GM15510 (cell line): ENCODE results near the gene CAPSL.

Experiments used
- POLR2A ChIP-seq: IDR thresholded peaks from 3 replicates; pipeline ENCODE4 v1.6.1; 2011; ENCODE audit warnings: borderline replicate concordance; ENCODE audit not compliant: insufficient read length; ENCODE audit errors: extremely low read depth

CAPSL gene

DNA sequence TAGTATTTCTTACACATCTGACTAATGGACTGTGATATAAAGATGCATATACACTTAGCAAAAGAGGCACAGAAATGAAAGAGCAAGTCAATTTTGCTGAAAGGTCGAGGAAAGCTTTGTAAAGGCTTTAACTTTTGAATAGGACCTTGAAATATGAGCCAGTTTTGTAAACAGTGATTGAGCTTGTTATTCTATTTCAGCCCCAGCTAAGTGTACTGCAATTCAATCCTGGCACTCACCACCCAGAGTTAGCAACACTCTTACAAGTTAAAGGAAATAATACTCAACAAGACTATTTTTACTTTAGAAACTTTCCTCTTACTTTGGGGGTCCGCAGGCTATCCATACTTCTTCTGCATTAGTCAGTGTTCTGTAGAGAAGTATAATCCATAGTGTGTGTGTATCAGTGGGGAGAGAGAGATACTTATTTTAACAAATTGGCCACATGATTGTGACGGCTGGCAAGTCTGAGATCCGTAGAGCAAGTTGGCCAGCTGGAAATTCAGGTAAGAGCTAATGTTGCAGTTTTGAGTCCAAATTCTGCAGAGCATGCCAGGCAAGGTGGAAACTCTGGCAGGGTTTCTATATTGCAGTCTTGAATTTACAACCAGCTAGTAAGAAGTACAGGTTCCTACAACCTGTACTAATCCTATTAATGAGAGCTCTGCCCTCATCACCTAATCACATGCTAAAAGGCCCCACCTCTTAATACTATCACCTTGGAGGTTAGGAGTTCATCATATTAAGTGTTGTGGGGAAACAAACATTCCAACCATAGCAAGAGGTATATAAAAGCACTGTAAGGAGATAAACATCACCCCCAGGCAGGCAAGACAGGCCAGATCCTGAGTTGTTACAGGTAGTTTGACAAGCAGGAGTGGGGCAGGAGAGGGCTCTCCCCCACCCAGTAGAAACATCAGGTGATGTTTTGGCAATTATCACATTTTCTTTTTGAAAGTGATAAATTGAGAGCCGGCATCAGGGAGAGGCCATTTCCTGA, 48.1 kb downstream of the CAPSL start:
- no peak for TF ChIP-seq POLR2A

DNA sequence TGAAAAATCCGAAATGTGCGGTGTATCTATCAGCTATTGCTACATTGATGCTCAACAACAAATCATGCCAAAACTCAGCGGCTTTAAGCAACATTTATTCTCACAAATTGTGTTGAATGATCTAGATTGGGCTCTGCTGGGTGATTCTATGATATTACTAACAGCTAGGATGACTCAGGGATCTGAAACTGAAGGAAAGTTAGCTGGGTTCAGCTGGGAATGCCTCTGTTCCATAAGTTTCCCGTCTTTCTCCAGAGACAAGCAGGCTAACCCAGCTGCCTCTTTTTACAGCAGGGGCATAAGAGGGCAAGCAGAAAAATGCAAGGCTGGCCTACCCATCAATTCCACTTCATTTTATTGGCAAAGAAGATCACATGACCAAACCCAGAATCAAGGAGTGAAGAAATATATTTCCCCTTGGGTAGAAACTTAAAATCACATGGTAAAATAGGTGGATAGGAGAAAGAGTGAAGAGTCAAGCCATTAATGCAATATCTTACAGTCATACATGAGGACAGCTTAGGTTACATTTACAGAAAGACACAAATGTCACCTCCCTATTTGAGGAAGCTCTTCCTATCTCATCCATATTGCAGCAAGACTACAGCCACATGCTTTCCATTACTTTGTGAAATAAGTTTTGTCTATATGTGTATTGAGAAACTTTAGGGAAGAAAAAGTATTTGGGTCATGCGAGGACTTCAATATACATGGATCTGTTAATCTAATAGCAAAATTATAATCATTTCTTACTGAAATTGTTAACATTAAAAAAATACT, 50.9 kb downstream of the CAPSL start:
- TF ChIP-seq POLR2A: no peak

DNA sequence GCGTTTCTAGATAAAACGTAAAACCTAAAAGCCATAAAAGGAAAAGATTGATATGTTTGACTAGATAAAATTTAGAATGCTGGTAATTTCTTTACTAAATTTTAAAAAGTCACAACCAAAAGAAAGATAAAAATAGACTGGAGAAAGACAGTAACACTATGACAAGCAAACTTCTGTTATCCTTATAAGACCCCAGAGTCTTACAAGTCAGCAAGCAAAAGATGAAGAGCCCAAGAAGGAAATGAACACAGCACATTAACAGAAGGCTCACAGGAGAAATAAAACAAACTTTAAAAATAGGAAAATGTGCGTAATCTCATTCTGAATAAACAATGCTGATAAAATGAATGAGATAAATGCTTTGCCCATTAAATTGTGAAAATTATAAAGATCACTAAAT, 52.0 kb downstream of the CAPSL start:
- TF ChIP-seq POLR2A: no peak

DNA sequence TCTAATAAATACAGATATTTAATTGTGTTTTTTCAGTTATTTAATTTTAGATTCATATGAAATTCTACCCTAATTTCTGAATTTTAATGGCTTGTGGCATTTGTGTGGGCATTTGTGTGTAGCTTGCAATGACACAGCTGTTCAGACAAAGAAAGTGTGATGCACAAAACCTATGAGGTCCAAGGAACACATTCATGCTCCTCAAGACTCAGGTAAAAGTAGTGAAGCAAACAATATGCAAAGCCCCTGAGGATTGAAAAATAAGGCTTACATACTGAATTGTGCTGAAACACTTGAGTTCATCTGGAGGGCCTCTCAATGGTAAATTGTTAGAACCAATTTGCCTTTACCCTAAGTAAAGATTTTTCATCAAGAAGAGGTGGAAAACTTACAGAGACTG, 53.6 kb downstream of the CAPSL start:
- TF ChIP-seq POLR2A: no peak

DNA sequence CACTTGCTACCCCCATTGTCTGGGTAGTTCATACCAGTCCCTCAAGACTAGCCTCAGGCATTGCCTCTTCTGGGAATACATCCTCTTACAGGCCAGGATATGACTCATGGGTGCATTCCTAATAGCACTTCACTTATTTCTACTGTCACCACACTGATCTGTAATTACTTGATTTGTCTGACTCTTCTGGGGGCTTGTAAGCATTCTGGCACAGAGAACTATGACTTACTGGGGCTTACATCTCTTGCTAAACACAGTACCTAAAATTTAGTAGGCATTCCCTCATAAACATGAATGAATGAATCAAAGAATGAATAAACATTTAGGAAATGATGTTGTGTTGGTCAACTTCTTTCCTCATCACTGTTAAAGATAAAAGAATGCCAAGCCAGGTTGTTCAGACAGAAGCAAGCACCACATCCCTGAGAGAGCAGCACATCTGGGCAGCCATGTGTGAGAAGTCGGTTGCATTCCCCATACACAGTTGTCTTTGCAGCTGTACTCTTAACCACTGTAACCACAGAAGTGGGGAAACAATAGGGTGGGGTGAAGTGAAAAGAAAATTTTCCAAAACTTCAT, 54.1 kb downstream of the CAPSL start:
- TF ChIP-seq POLR2A: no peak

DNA sequence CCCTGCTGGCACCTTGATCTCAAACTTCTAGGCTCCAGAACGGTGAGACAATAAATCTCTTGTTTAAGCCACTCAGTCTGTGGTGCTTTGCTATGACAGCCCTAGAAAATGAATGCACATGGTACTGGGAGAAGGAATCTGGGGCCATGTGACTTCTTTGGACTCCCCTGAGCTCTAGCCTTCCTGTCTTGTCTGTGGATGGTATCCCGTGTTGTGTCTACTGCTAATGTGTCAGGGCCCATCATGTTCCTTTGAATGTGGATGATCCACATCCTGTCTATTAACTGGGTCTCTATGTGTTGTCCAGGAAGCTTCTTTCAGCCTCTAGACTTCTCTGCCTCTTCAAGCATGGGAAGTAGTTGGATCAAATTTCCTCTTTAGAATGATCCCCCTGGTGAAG, 56.7 kb downstream of the CAPSL start:
- TF ChIP-seq POLR2A: no peak

DNA sequence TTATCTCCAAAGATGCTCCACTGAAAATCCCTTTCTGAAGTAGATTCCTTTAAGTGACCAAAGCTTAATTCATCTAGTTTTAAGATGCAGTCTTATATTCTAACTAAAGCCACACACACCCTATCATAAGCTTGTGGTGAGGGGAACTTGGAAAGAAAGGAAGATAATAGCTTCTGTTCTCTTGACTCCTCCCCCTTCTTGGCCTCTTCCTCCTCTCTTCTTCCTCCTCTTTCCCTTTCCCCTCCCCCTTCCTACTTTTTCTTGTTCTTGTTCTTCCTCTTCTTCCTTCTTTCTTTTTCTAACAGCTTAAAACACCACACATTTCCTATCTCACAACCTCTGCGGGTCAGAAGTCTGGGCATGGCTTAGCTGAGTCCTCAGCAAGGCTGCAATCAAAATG, 58.3 kb downstream of the CAPSL start:
- no peak for TF ChIP-seq POLR2A

DNA sequence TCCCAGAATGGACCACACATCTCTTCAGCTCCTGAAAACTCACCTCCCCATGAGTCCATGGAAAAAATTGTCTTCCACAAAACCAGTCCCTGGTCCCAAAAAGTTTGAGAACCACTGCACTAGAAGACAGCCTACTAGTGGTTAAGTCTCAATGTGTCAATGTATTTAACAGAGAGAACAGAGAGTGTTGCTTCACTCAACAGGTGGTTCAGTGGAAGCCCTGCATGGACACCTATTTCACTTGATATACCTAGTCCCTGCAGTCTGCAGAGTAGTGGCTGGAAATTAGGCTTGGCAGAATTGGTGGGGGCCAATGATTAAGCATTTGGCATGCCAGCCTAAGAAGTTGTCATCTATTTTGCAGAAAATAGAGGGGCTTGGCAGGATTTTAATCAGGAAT, 58.8 kb downstream of the CAPSL start:
- TF ChIP-seq POLR2A: no peak

DNA sequence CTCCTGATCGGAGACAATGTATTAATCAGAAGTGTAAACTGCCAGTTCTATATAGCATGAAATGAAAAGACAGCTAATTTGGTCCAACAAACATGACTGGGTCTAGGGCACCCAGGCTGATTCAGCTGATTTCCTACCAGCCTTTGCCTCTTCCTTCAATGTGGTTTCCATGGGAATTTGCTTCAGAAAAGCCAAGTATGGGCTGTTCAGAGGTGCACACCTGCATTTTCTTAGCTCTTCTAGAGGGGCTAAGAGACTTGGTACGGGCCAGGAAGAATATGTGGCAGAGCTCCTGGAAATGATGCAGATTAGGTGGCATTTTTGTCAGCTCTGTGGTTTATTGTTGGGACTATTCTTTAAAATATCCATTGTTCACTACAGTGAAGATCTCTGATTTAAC, 59.3 kb downstream of the CAPSL start:
- TF ChIP-seq POLR2A: no peak

DNA sequence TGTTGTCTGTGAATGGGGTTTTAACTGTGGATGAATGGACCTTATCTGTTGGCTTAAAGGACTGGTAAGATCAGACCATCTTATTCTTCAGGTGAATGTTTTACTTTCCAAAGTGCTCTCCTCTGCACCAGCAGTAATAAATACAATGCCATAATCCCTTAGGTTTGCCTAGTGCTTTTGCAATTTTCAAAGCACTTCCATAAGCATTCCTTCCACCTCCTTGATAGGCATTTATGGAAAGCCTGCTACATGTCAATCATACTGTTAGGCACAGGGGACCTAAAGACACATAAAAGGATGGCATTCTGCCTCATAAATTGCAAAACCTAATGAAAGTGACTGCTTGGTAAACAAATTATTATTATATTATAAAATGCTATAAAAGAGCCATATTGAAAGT, 60.3 kb downstream of the CAPSL start:
- TF ChIP-seq POLR2A: no peak

DNA sequence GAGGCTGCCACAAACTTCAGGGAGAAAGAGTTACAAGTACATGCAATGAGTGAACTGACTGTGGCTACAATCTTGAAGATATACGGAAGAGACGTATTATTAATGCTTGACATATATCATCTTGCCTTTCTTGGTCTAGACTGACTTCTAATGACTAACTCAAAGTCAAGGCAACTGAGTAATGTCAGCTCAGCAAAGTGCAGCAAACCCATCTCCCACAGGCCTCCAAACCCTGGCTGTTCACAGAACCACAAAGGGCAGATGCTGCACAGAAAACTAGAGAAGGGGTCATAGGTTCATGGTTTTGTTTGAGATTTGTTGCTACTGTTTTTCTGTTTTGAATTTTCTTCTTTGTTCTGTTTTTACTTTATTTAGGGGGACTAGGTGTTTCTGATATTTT, 60.8 kb downstream of the CAPSL start:
- TF ChIP-seq POLR2A: no peak

DNA sequence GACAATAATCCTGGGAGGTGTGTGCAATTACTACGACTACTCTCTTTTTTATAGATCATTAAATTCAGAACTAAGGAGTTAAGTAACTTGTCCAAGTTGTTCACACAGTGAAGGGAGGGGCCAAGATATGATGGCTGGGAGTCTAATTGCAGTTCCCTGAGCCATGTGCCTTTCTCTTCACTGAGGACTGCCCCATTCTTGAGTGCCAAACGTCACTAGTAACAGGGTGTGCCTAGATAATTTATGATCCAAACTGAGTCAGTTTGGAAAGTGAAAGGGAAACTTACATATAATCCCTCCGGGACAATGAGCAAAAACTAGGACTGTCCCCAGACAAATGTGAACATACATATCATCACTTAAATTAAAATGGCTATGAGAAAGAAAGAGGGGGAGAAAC, 61.5 kb downstream of the CAPSL start:
- TF ChIP-seq POLR2A: no peak

DNA sequence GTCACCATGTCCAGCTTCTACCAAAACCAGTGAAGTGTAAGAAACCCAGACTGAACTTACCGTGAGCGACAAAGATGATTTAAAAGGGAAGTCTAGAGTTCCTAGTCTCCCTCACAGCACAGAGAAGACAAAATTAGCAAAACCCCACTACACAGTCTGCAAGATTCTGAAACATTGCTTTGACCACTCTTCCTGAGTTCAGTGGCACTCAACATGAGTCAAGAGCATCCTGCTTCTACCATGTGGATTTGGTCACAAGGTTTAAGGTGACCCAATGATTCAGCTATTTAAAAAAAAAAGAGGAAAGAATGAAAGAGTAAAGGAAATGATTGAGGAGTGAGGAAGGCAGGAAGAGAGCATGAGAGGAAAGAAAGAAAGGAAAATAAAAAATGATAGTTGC, 62.0 kb downstream of the CAPSL start:
- no peak for TF ChIP-seq POLR2A

DNA sequence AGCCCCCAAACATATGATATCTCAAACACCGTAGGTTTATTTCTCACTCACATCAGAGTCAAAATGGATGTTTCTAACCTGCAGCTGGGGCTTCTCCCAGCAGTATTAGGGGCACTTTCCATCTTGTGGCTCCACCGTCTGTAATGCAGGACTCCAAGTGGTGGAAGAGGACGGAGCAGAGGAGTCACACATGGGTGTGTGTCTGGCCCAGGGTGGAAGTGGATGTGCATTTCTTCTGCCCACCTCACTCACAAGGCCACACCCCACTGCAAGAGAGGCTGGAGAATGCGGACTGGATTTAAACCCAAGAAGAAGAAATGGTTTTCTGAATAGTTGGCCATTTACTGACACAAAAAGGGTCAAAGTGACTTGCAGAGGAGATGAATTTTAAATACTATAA, 67.8 kb downstream of the CAPSL start:
- TF ChIP-seq POLR2A: no peak

DNA sequence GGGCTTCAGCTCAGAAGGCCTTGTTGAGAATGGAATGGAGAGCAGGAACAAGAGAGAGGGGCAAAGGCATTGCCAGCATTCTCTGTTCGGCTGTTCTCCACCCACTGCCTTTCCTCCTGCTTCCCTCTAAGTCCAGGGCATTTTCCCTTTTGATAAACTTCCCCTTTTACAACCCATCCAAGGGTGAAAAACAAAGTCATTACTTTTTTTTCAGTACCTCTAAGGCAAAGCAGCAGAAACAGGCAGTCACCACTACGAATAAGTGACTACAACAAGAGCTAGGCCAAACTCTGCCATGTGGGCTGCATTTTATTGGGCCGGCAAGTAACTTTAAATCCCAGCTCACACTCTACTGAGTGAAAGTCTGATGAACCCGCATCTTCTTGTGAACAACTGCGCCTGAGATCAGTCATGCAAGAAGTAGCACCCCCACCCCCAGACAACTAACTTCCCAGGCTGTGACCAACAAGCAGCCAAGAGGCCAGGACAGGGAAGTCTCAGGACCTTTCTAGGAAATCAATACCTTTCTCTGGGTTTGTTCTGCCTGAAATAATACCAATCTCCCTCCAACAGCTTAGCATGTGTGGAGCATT, 68.6 kb downstream of the CAPSL start:
- TF ChIP-seq POLR2A: no peak

DNA sequence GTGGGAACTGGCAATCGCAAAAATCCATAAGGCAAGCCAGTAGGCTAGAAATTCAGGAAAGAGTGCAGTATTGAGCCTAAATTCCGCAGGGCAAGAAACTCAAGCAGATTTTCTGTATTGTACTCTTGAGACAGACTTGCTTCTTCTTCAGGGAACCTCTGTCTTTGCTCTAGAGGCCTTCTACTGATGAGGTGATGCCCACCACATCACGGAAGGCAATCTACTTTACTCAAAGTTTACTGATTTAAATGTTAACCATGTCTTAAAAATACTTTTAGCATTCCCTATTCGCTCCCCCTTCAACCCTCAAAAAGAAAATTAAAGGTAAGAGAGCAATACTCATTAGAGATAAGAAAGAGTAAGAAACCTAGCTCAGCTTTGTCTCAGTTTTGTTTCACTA, 70.4 kb downstream of the CAPSL start:
- no peak for TF ChIP-seq POLR2A

DNA sequence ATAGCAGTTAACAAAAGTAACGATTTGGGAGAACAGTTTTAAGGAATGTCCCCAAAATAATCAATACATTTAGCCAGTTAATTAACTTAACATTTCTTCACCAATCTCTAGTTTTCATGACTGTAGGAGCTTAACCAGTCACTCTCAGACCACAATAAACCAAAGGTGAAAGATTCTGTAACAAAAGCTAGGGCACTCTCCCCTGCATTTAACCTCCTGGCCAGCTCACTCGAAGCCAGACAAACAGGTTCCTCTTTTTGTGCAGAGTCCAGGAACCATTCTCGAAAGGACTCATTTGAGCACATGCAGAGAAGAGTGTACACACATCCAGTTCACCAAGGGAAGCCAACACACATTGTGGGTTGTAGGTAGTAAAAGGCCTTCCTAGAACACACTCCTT, 75.3 kb downstream of the CAPSL start:
- TF ChIP-seq POLR2A: no peak
